OCI-LY1 (cell line): ENCODE results near the gene BACH2.

Experiments used
- CTCF ChIP-seq: fragments of 200-600 bp; sonication (generic), shearing (Covaris generic); IDR thresholded peaks from 2 replicates; pipeline ENCODE4 v1.5.1; 2017; ENCODE audit warnings: mild to moderate bottlenecking, antibody characterized with exemption, low read length, moderate library complexity, mixed read lengths
- EZH2 ChIP-seq: fragments of 200-600 bp; sonication (generic), shearing (Covaris generic); IDR thresholded peaks from 2 replicates; pipeline ENCODE4 v1.8.0; 2017; ENCODE audit warnings: borderline replicate concordance, mixed run types, mild to moderate bottlenecking, antibody characterized with exemption, low read length, moderate library complexity, mixed read lengths

- TF ChIP-seq CTCF (no peak), EZH2 (no peak)
Measured at GRCh38 chr6:89917801-89918366, 378.8 kb downstream of the BACH2 start.
